GDM1 (cell line): ENCODE measurements around the gene SCYL3.
"Not testable (repeated sequence)": the region's sequence is repeated elsewhere in the genome, so short reads cannot be mapped to it uniquely, and the experiment has no call there.

Source experiments
- DNase-seq: peaks from one replicate; lab custom pipeline; 2025; lab: John Stamatoyannopoulos, UW

Gene SCYL3

GRCh38 chr1:169814265-169814664 is 79.4 kb downstream of the SCYL3 start:
- DNase-seq, result no peak

- DNase-seq, result no peak
Observed at GRCh38 chr1:169812131-169812530, 81.6 kb downstream of the SCYL3 start.

GRCh38 chr1:169811418-169812035 is 82.2 kb downstream of the SCYL3 start:
- DNase-seq, result not testable (repeated sequence)

GRCh38 chr1:169809370-169810095 is 84.2 kb downstream of the SCYL3 start:
- DNase-seq, result no peak

- no peak for DNase-seq
Observed at GRCh38 chr1:169804941-169805340, 88.8 kb downstream of the SCYL3 start.

GRCh38 chr1:169802888-169803287 is 90.8 kb downstream of the SCYL3 start:
- peak; percentile 2 for DNase-seq
